Subcutaneous abdominal adipose tissue (tissue), 5 donors: ENCODE measurements around the gene NCK2.

Source experiments
- H3K27ac ChIP-seq: one replicate; pipeline ENCODE4 v1.7.0; 2013; ENCODE audit warnings: low read depth, mild to moderate bottlenecking, inconsistent platforms, low read length, moderate library complexity
- H3K27me3 ChIP-seq, 5 donors: one replicate each; pipeline ENCODE4 v1.7.0; 2013; ENCODE audit warnings: low read length in 5 of 5, inconsistent platforms in 1 of 5; ENCODE audit not compliant: control insufficient read depth in 5 of 5, insufficient read depth in 4 of 5
- H3K36me3 ChIP-seq, 5 donors: one replicate each; pipeline ENCODE4 v1.7.0; 2013; ENCODE audit warnings: low read length in 5 of 5; ENCODE audit not compliant: control insufficient read depth in 5 of 5, insufficient read depth in 5 of 5
- H3K4me1 ChIP-seq, 5 donors: one replicate each; pipeline ENCODE4 v1.7.0; 2013; ENCODE audit warnings: low read length in 5 of 5, mild to moderate bottlenecking in 3 of 5, moderate library complexity in 1 of 5; ENCODE audit not compliant: control insufficient read depth in 5 of 5, insufficient read depth in 5 of 5
- H3K4me3 ChIP-seq, 5 donors: one replicate each; pipeline ENCODE4 v1.7.0; 2013; ENCODE audit warnings: low read length in 5 of 5, low read depth in 1 of 5
- H3K9ac ChIP-seq, 5 donors: one replicate each; pipeline ENCODE4 v1.7.0; 2013; ENCODE audit warnings: low read length in 5 of 5, mild to moderate bottlenecking in 4 of 5, moderate library complexity in 3 of 5
- H3K9me3 ChIP-seq, 5 donors: one replicate each; pipeline ENCODE4 v1.7.0; 2013; ENCODE audit warnings: low read length in 5 of 5; ENCODE audit not compliant: control insufficient read depth in 5 of 5
- donor health status: healthy.
- donor health status: healthy.
- donor health status: healthy.
- donor health status: healthy.
- donor health status: healthy.

NCK2 gene

GRCh38 chr2:105787376-105788318, 42.9 kb downstream of the NCK2 start:
- no peak overlapping the region for H3K9ac ChIP-seq
- no peaks in the 10 kb centered on the region for H3K27me3 ChIP-seq
- H3K9me3 ChIP-seq: no peaks in the 10 kb centered on the region
- H3K27ac ChIP-seq: no peak overlapping the region
- H3K36me3 ChIP-seq: peaks cover 0 to 3% (median 0%) of the 10 kb centered on the region in 5 donors
- peaks cover 2 to 49% (median 20%) of the 10 kb centered on the region in 5 donors for H3K4me1 ChIP-seq
- no peak overlapping the region for H3K4me3 ChIP-seq

GRCh38 chr2:105788670-105789290, 44.1 kb downstream of the NCK2 start:
- Histone ChIP-seq H3K36me3 (peaks cover 0 to 3% (median 0%) of the 10 kb centered on the region in 5 donors), H3K4me3 (no peak overlapping the region), H3K9me3 (no peaks in the 10 kb centered on the region), H3K27ac (no peak overlapping the region), H3K4me1 (peaks cover 2 to 47% (median 20%) of the 10 kb centered on the region in 5 donors), H3K9ac (no peak overlapping the region), H3K27me3 (no peaks in the 10 kb centered on the region)

GRCh38 chr2:105789745-105790460, 45.2 kb downstream of the NCK2 start:
- H3K27ac ChIP-seq: no peak overlapping the region
- no peaks in the 10 kb centered on the region for H3K9me3 ChIP-seq

GRCh38 chr2:105790461-105791149, 45.9 kb downstream of the NCK2 start:
- H3K27ac ChIP-seq: no peak overlapping the region
- no peaks in the 10 kb centered on the region for H3K9me3 ChIP-seq
- peaks cover 0 to 3% (median 0%) of the 10 kb centered on the region in 5 donors for H3K36me3 ChIP-seq
- H3K4me3 ChIP-seq: no peak overlapping the region
- peak overlapping the region in 1 of 5 donors; percentile 4 for H3K9ac ChIP-seq
- H3K27me3 ChIP-seq: no peaks in the 10 kb centered on the region
- peaks cover 6 to 50% (median 27%) of the 10 kb centered on the region in 5 donors for H3K4me1 ChIP-seq

More at GRCh38 chr2:105789745-105790460, 45.2 kb downstream of the NCK2 start:
- Histone ChIP-seq H3K27me3 (no peaks in the 10 kb centered on the region), H3K4me1 (peaks cover 2 to 43% (median 20%) of the 10 kb centered on the region in 5 donors), H3K4me3 (no peak overlapping the region), H3K36me3 (peaks cover 0 to 3% (median 0%) of the 10 kb centered on the region in 5 donors), H3K9ac (no peak overlapping the region)

GRCh38 chr2:105791229-105791628, 46.5 kb downstream of the NCK2 start:
- H3K27ac ChIP-seq: no peak overlapping the region
- H3K4me3 ChIP-seq: no peak overlapping the region
- H3K27me3 ChIP-seq: no peaks in the 10 kb centered on the region
- H3K4me1 ChIP-seq: peaks cover 7 to 53% (median 33%) of the 10 kb centered on the region in 5 donors
- H3K9me3 ChIP-seq: no peaks in the 10 kb centered on the region
- H3K9ac ChIP-seq: no peak overlapping the region
- peaks cover 0 to 3% (median 0%) of the 10 kb centered on the region in 5 donors for H3K36me3 ChIP-seq

- H3K27me3 ChIP-seq: no peaks in the 10 kb centered on the region
- no peaks in the 10 kb centered on the region for H3K9me3 ChIP-seq
- no peak overlapping the region for H3K9ac ChIP-seq
- H3K4me3 ChIP-seq: no peak overlapping the region
- no peak overlapping the region for H3K27ac ChIP-seq
- H3K4me1 ChIP-seq: peaks cover 4 to 53% (median 38%) of the 10 kb centered on the region in 5 donors
- H3K36me3 ChIP-seq: peaks cover 0 to 3% (median 0%) of the 10 kb centered on the region in 5 donors
These were observed 47.8 kb downstream of the NCK2 start for GRCh38 chr2:105792561-105792960.

- H3K27me3 ChIP-seq: no peaks in the 10 kb centered on the region
- H3K36me3 ChIP-seq: peaks cover 0 to 3% (median 0%) of the 10 kb centered on the region in 5 donors
- peaks cover 4 to 57% (median 41%) of the 10 kb centered on the region in 5 donors for H3K4me1 ChIP-seq
These were observed 48.7 kb downstream of the NCK2 start for GRCh38 chr2:105793196-105793975.

GRCh38 chr2:105794926-105795574, 50.3 kb downstream of the NCK2 start:
- Histone ChIP-seq H3K4me1 (peaks cover 4 to 61% (median 42%) of the 10 kb centered on the region in 5 donors), H3K36me3 (peaks cover 0 to 3% (median 0%) of the 10 kb centered on the region in 5 donors), H3K27ac (no peak overlapping the region), H3K9ac (peak overlapping the region in 1 of 5 donors; percentile 18), H3K9me3 (no peaks in the 10 kb centered on the region), H3K27me3 (no peaks in the 10 kb centered on the region), H3K4me3 (peak overlapping the region in 2 of 5 donors; percentile 34 to 40)

More at GRCh38 chr2:105793196-105793975, 48.7 kb downstream of the NCK2 start:
- H3K9me3 ChIP-seq: no peaks in the 10 kb centered on the region
- no peak overlapping the region for H3K27ac ChIP-seq
- H3K9ac ChIP-seq: no peak overlapping the region
- no peak overlapping the region for H3K4me3 ChIP-seq
